IMR-90 (cell line): ENCODE measurements around the gene VILL. TPM values are rescaled to one million over a fixed set of nuclear protein-coding genes. Genes with fewer than 3 reads are reported as not detected.
"Not testable (repeated sequence)": the region's sequence is repeated elsewhere in the genome, so short reads cannot be mapped to it uniquely, and the experiment has no call there.

Experiments
- ATAC-seq: fragments of 200-7000 bp; cut with Tn5 transposase; 2 replicates; pipeline ENCODE4 v1.9.1; 2020; ENCODE audit warnings: low read depth, mild to moderate bottlenecking, moderate library complexity
- BruUV-seq: library from RNA; stranded (reverse); fragments of 400-500 nt; replicated peaks from 2 replicates; lab custom pipeline; 2021; lab: Mats Ljungman, UMichigan
- CTCF ChIA-PET: fragments of 300-600 bp; formaldehyde crosslinking; extraction: SDS; loops from one replicate; lab custom pipeline; 2021; ENCODE audit warnings: antibody characterized with exemption; lab: Yijun Ruan, JAX
- POLR2A ChIA-PET: fragments of 300-600 bp; sonication (Branson Sonifier 250); formaldehyde crosslinking; loops from one replicate; lab custom pipeline; 2022; ENCODE audit warnings: antibody characterized with exemption; ENCODE audit not compliant: unreplicated experiment; lab: Charles Lee
- DNase-seq: peaks from one replicate; pipeline ENCODE4 v3.0.0; 2013
- H2AFZ ChIP-seq: replicated peaks from 2 replicates; pipeline ENCODE3; 2013; ENCODE audit warnings: low read length, mild to moderate bottlenecking; ENCODE audit not compliant: poor library complexity
- H2AK5ac ChIP-seq: 2 replicates; pipeline ENCODE4 v1.6.1; 2013; ENCODE audit warnings: low read depth, low read length, inconsistent platforms
- H2AK9ac ChIP-seq: replicated peaks from 2 replicates; pipeline ENCODE3; 2013; ENCODE audit warnings: mild to moderate bottlenecking, low read depth, low read length, moderate library complexity; ENCODE audit not compliant: poor library complexity
- H2BK120ac ChIP-seq: 2 replicates; pipeline ENCODE4 v1.6.1; 2013; ENCODE audit warnings: low read depth, low read length, inconsistent platforms
- H2BK15ac ChIP-seq: 3 replicates; pipeline ENCODE4 v1.6.1; 2013; ENCODE audit warnings: low read depth, low read length, inconsistent platforms
- H2BK20ac ChIP-seq: 2 replicates; pipeline ENCODE4 v1.6.1; 2013; ENCODE audit warnings: low read depth, mild to moderate bottlenecking, inconsistent platforms, low read length, moderate library complexity
- H2BK5ac ChIP-seq: 2 replicates; pipeline ENCODE4 v1.6.1; 2013; ENCODE audit warnings: mild to moderate bottlenecking, low read depth, low read length, inconsistent platforms; ENCODE audit not compliant: poor library complexity, severe bottlenecking
- H3K14ac ChIP-seq: replicated peaks from 2 replicates; pipeline ENCODE4 v1.6.1; 2013; ENCODE audit warnings: low read depth, low read length, inconsistent platforms
- H3K18ac ChIP-seq: 2 replicates; pipeline ENCODE4 v1.6.1; 2013; ENCODE audit warnings: low read depth, low read length, control low read depth
- H3K23ac ChIP-seq: 2 replicates; pipeline ENCODE4 v1.6.1; 2013; ENCODE audit warnings: low read depth, low read length, inconsistent platforms
- H3K27ac ChIP-seq: 2 replicates; pipeline ENCODE4 v1.5.1; 2013; ENCODE audit warnings: mild to moderate bottlenecking, control low read depth, low read length; ENCODE audit not compliant: insufficient read depth
- H3K27me3 ChIP-seq: 2 replicates; pipeline ENCODE4 v1.6.1; 2013; ENCODE audit warnings: low read length; ENCODE audit not compliant: control insufficient read depth, insufficient read depth
- H3K36me3 ChIP-seq: 2 replicates; pipeline ENCODE4 v1.6.1; 2013; ENCODE audit warnings: low read length, mixed read lengths; ENCODE audit not compliant: control insufficient read depth, insufficient read depth
- H3K4ac ChIP-seq: 2 replicates; pipeline ENCODE4 v1.6.1; 2013; ENCODE audit warnings: low read depth, low read length, inconsistent platforms
- H3K4me1 ChIP-seq: 2 replicates; pipeline ENCODE4 v1.6.1; 2013; ENCODE audit warnings: low read length, mixed read lengths; ENCODE audit not compliant: control insufficient read depth, insufficient read depth
- H3K4me2 ChIP-seq: 2 replicates; pipeline ENCODE4 v1.6.1; 2013; ENCODE audit warnings: low read depth, mild to moderate bottlenecking, control low read depth, low read length, moderate library complexity
- H3K4me3 ChIP-seq: 2 replicates; pipeline ENCODE4 v1.5.1; 2013; ENCODE audit warnings: low read depth, mild to moderate bottlenecking, control low read depth, low read length, moderate library complexity; ENCODE audit not compliant: insufficient read depth
- H3K56ac ChIP-seq: 2 replicates; pipeline ENCODE4 v1.6.1; 2013; ENCODE audit warnings: low read length, inconsistent platforms; ENCODE audit not compliant: insufficient read depth; ENCODE audit errors: extremely low read depth
- H3K79me1 ChIP-seq, 2 experiments: 2 replicates each; pipeline ENCODE4 v1.6.1; 2013; ENCODE audit warnings: low read length in 2 of 2, inconsistent platforms in 1 of 2, low read depth in 1 of 2
- H3K9ac ChIP-seq: 2 replicates; pipeline ENCODE4 v1.6.1; 2013; ENCODE audit warnings: low read depth, low read length, control low read depth
- H3K9me1 ChIP-seq: 2 replicates; pipeline ENCODE4 v1.6.1; 2013; ENCODE audit warnings: low read length, inconsistent platforms; ENCODE audit not compliant: insufficient read depth
- H3K9me3 ChIP-seq: 2 replicates; pipeline ENCODE4 v1.6.1; 2013; ENCODE audit warnings: low read length; ENCODE audit not compliant: control insufficient read depth, insufficient read depth
- H4K20me1 ChIP-seq: 2 replicates; pipeline ENCODE4 v1.6.1; 2013; ENCODE audit warnings: low read length, inconsistent platforms; ENCODE audit not compliant: insufficient read depth
- H4K5ac ChIP-seq: 2 replicates; pipeline ENCODE4 v1.6.1; 2013; ENCODE audit warnings: mild to moderate bottlenecking, low read depth, low read length, control low read depth
- H4K8ac ChIP-seq, 2 experiments: 2 replicates each; pipeline ENCODE4 v1.6.1; 2013; ENCODE audit warnings: low read depth in 2 of 2, low read length in 2 of 2, control low read depth in 1 of 2, inconsistent platforms in 1 of 2
- H4K91ac ChIP-seq: 2 replicates; pipeline ENCODE4 v1.6.1; 2013; ENCODE audit warnings: low read depth, low read length, inconsistent platforms; ENCODE audit not compliant: insufficient read depth
- BHLHE40 ChIP-seq: fragments of 150-350 bp; IDR thresholded peaks from 2 replicates; pipeline ENCODE4 v1.6.1; 2016; ENCODE audit warnings: mild to moderate bottlenecking, low read depth, low read length
- CEBPB ChIP-seq: IDR thresholded peaks from 2 replicates; pipeline ENCODE4 v1.6.1; 2012; ENCODE audit warnings: low read depth, low read length, improper control_type of control experiment
- POLR2A ChIP-seq: IDR thresholded peaks from 2 replicates; pipeline ENCODE4 v1.6.1; 2012; ENCODE audit warnings: mild to moderate bottlenecking, low read depth, low read length
- WGBS, 2 experiments: methylation state at CpG; one replicate each; pipeline versions ENCODE4 v1.1.5 to v1.1.7; 2013; ENCODE audit warnings: missing lambda C conversion rate in 2 of 2; ENCODE audit not compliant: insufficient read length in 1 of 2; ENCODE audit errors: extremely low coverage in 2 of 2; 5-methylcytosine and 5-hydroxymethylcytosine counted together
- dilution Hi-C: fragments of 300-500 bp; cut with HindIII; formaldehyde crosslinking; loops from one replicate; pipeline ENCODE4 v1.14.3; 2018; ENCODE audit warnings: low sequenced_read_pairs; ENCODE audit not compliant: unreplicated experiment
- in situ Hi-C: fragments of 300-500 bp; cut with MboI; formaldehyde crosslinking; loops from 3 replicates; pipeline ENCODE4 v1.14.3; 2019; ENCODE audit warnings: low sequenced_read_pairs, inconsistent platforms, mixed read lengths
- intact Hi-C: fragments of 100-400 bp; cut with micrococcal nuclease; formaldehyde crosslinking; loops from 2 replicates; pipeline ENCODE4 v1.10.0; 2022
- polyA plus RNA-seq, 3 experiments: library from polyadenylated mRNA; depleted of rRNA; stranded (reverse); fragments of >200 nt; gene quantifications; 2 replicates each; pipeline ENCODE4 v1.2.3, GENCODE V29; 2012; ENCODE audit warnings: low replicate concordance in 1 of 3
- total RNA-seq: library from RNA; depleted of rRNA; stranded (reverse); fragments of >200 nt; gene quantifications from 2 replicates; pipeline ENCODE4 v1.2.3, GENCODE V29; 2012

VILL gene
- total and polyA plus RNA-seq, 2 of the 4 experiments (the other 2 are of a cell fraction): 2.3 to 4.7 TPM

- peak; percentile 30 for DNase-seq
- POLR2A ChIA-PET: no interaction called here
Observed at GRCh38 chr3:37987751-37988179, 2.8 kb upstream of the VILL start.

GRCh38 chr3:37988376-37988775, 2.2 kb upstream of the VILL start:
- CTCF ChIA-PET: interaction anchor here (0.6 kb wide), 1 partner anchor 141 kb away, joined by 3 read pairs; no protein-coding TSS in a partner anchor
- not testable (repeated sequence) for H3K14ac ChIP-seq
- WGBS, 2 experiments: 93% methylated on average over 5 of the region's 10 CpGs; no CpG with 5 or more reads in 1 of the 2 experiments

More at GRCh38 chr3:37987751-37988179, 2.8 kb upstream of the VILL start:
- TF ChIP-seq POLR2A (no peak), BHLHE40 (no peak), CEBPB (no peak)
- Histone ChIP-seq H2AK9ac (no peak overlapping the region), H3K9me1 (0 out of 2 replicates have a peak, but pooled peaks cover 7% of the 10 kb centered on the region), H2BK5ac (no peak overlapping the region), H2BK20ac (no peak overlapping the region), H3K14ac (no peak overlapping the region), H2AK5ac (no peak overlapping the region), H3K4ac (no peak overlapping the region), H3K9ac (no peak overlapping the region), H3K18ac (no peak overlapping the region), H4K91ac (no peak overlapping the region), H2BK15ac (no peak overlapping the region), H2BK120ac (no peak overlapping the region), H3K27me3 (no peaks in the 10 kb centered on the region; the same call in 1 of the 2 replicates), H3K79me1 (no peaks in the 10 kb centered on the region), H4K20me1 (no peaks in the 10 kb centered on the region), H3K9me3 (no peaks in the 10 kb centered on the region), H2AFZ (no peak overlapping the region), H3K56ac (no peak overlapping the region), H3K36me3 (peaks cover 5% of the 10 kb centered on the region; the same call in 1 of the 2 replicates), H3K4me1 (no peaks in the 10 kb centered on the region), H3K27ac (no peak overlapping the region), H3K4me3 (no peak overlapping the region), H4K8ac (no peak overlapping the region), H3K23ac (no peak overlapping the region), H4K5ac (no peak overlapping the region), H3K4me2 (no peak overlapping the region)
- in situ Hi-C loops: no loop called here
- intact Hi-C loops: no loop called here
- dilution Hi-C loops: no loop called here
- no TSS peak for BruUV-seq
- ATAC-seq: no peak
- CTCF ChIA-PET: interaction anchor here (0.6 kb wide), 1 partner anchor 140 kb away, joined by 3 read pairs; no protein-coding TSS in a partner anchor
- WGBS, 2 experiments: 91% methylated on average over 4 of the region's 7 CpGs; no CpG with 5 or more reads in 1 of the 2 experiments

More at GRCh38 chr3:37988376-37988775, 2.2 kb upstream of the VILL start:
- H3K4me2 ChIP-seq, H2AFZ ChIP-seq, H2AK5ac ChIP-seq, H2BK5ac ChIP-seq, H3K4me1 ChIP-seq, in situ Hi-C loops, H3K18ac ChIP-seq, BruUV-seq, H3K9ac ChIP-seq, H4K91ac ChIP-seq, H3K4me3 ChIP-seq, H2BK120ac ChIP-seq, POLR2A ChIA-PET, H4K5ac ChIP-seq, ATAC-seq, dilution Hi-C loops, DNase-seq, H3K79me1 ChIP-seq, H3K4ac ChIP-seq, H3K9me3 ChIP-seq, intact Hi-C loops, H3K56ac ChIP-seq, H3K36me3 ChIP-seq, H4K20me1 ChIP-seq, H2BK20ac ChIP-seq, H2AK9ac ChIP-seq, H2BK15ac ChIP-seq, H3K23ac ChIP-seq, H3K27ac ChIP-seq, H3K27me3 ChIP-seq, H4K8ac ChIP-seq, H3K9me1 ChIP-seq: not testable (repeated sequence)
